MM.1S (cell line): ENCODE data around the gene BRIP1.

Experiments used
- DNase-seq: peaks from one replicate; pipeline ENCODE4 v3.0.0-alpha.2; 2015
- H2AFZ ChIP-seq: fragments of 300-600 bp; sonication (generic); 2 replicates; pipeline ENCODE4 v1.6.0; 2016; ENCODE audit warnings: antibody characterized with exemption, low read length
- H3F3A ChIP-seq: fragments of 300-600 bp; sonication (generic); 2 replicates; pipeline ENCODE4 v1.6.1; 2016; ENCODE audit warnings: mild to moderate bottlenecking, antibody characterized with exemption, low read length, moderate library complexity, mixed read lengths; ENCODE audit not compliant: insufficient read depth
- H3K27ac ChIP-seq: fragments of 300-600 bp; sonication (generic); 2 replicates; pipeline ENCODE4 v1.5.1; 2016; ENCODE audit warnings: mild to moderate bottlenecking, low read length
- H3K27me3 ChIP-seq: fragments of 300-600 bp; sonication (generic); replicated peaks from 2 replicates; pipeline ENCODE4 v1.6.0; 2016; ENCODE audit warnings: low read length; ENCODE audit not compliant: insufficient read depth
- H3K36me3 ChIP-seq: fragments of 300-600 bp; sonication (generic); replicated peaks from 2 replicates; pipeline ENCODE4 v1.6.1; 2016; ENCODE audit warnings: mild to moderate bottlenecking, low read length, mixed read lengths; ENCODE audit not compliant: insufficient read depth
- H3K4me1 ChIP-seq: fragments of 300-600 bp; sonication (generic); 2 replicates; pipeline ENCODE4 v1.6.1; 2016; ENCODE audit warnings: low read length, mixed read lengths
- H3K4me2 ChIP-seq: fragments of 300-600 bp; sonication (generic); 2 replicates; pipeline ENCODE4 v1.6.0; 2016; ENCODE audit warnings: low read depth, low read length
- H3K4me3 ChIP-seq: fragments of 300-600 bp; sonication (generic); 2 replicates; pipeline ENCODE4 v1.5.1; 2016; ENCODE audit warnings: low read length, mixed read lengths
- H3K79me2 ChIP-seq: fragments of 300-600 bp; sonication (generic); 2 replicates; pipeline ENCODE4 v1.6.1; 2016; ENCODE audit warnings: mixed run types, low read length, mixed read lengths
- H3K9ac ChIP-seq: fragments of 300-600 bp; sonication (generic); 2 replicates; pipeline ENCODE4 v1.6.1; 2016; ENCODE audit warnings: low read length, mixed read lengths
- H3K9me2 ChIP-seq: fragments of 300-600 bp; sonication (generic); replicated peaks from 2 replicates; pipeline ENCODE4 v1.6.1; 2016; ENCODE audit warnings: mild to moderate bottlenecking, low read length, mixed read lengths; ENCODE audit not compliant: insufficient read depth
- H3K9me3 ChIP-seq: fragments of 300-600 bp; sonication (generic); replicated peaks from 2 replicates; pipeline ENCODE4 v1.6.1; 2016; ENCODE audit warnings: mild to moderate bottlenecking, low read length, mixed read lengths; ENCODE audit not compliant: insufficient read depth
- H4K20me1 ChIP-seq: fragments of 300-600 bp; sonication (generic); 2 replicates; pipeline ENCODE4 v1.6.1; 2016; ENCODE audit warnings: mild to moderate bottlenecking, low read length, moderate library complexity, mixed read lengths; ENCODE audit not compliant: insufficient read depth
- EZH2 ChIP-seq: fragments of 300-600 bp; sonication (generic); optimal IDR thresholded peaks from 2 replicates; pipeline ENCODE3; 2017; ENCODE audit warnings: low read depth, mild to moderate bottlenecking, antibody characterized with exemption, low read length, mixed read lengths
- EZH2phosphoT487 ChIP-seq: fragments of 300-600 bp; sonication (generic); IDR thresholded peaks from 2 replicates; pipeline ENCODE4 v1.6.1; 2018; ENCODE audit warnings: antibody characterized with exemption, low read length
- TF ChIP-seq, protein P1 (sequence below): fragments of 300-600 bp; sonication (generic); IDR thresholded peaks from 2 replicates; pipeline ENCODE4 v1.5.1; 2016; ENCODE audit warnings: antibody characterized with exemption, low read length, mixed read lengths

The BRIP1 gene

DNA sequence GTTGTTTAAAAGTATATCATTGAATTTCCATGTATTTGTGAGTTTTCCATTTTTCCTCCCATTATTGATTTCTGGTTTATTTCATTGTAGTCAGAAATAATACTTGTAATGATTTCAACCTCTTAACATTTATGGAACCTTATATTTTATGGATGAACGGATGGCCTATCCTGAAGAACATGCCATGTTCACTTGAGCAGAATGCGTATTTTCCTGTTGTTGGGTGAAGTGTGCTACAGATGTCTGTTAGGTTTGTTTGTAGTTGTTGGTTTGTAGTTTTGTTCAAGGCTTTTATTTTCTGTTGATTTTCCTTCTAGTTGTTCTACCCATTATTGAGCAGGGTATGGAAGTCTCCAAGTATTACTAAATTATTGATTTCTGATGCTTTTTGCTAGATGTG lies 165.1 kb downstream of the BRIP1 start:
- no peak overlapping the region for H3K9ac ChIP-seq

DNA sequence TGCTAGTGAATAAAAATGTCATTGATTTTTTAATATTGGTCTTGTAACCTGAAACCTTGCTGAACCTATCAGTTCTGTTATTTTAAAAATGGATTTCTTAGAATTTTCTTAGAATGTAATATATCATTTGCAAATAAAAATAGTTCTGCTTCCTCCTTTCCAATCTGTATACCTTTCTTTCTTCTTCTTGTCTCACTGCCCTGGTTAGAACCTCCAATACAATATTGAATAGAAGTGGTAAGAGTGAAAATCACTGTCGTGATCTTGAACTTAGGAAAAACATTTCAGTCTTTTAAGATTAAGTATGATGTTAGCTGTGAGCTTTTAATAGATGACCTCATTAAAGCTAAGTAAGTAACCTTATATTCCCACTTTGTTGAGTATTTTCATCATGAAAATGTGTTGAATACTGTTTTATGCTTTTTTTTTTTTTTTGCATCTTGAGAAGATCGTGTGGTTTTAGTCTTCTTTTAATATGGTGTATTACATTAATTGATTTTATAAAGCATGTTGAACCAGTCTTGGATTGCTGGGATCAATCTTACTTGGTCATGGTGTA lies 167.5 kb downstream of the BRIP1 start:
- Histone ChIP-seq H3K27me3 (no peaks in the 10 kb centered on the region), H3K79me2 (no peaks in the 10 kb centered on the region), H3K4me3 (no peak overlapping the region), H3K27ac (no peak overlapping the region), H3K4me2 (no peak overlapping the region), H2AFZ (no peak overlapping the region), H4K20me1 (no peaks in the 10 kb centered on the region), H3K9me3 (no peaks in the 10 kb centered on the region), H3K36me3 (no peaks in the 10 kb centered on the region; the same call in 1 of the 2 replicates), H3K9ac (no peak overlapping the region), H3F3A (no peaks in the 10 kb centered on the region; the same call in 1 of the 2 replicates), H3K9me2 (no peaks in the 10 kb centered on the region), H3K4me1 (no peaks in the 10 kb centered on the region)
- TF ChIP-seq EZH2phosphoT487 (no peak), EZH2 (no peak)
- TF ChIP-seq, protein P1, sequence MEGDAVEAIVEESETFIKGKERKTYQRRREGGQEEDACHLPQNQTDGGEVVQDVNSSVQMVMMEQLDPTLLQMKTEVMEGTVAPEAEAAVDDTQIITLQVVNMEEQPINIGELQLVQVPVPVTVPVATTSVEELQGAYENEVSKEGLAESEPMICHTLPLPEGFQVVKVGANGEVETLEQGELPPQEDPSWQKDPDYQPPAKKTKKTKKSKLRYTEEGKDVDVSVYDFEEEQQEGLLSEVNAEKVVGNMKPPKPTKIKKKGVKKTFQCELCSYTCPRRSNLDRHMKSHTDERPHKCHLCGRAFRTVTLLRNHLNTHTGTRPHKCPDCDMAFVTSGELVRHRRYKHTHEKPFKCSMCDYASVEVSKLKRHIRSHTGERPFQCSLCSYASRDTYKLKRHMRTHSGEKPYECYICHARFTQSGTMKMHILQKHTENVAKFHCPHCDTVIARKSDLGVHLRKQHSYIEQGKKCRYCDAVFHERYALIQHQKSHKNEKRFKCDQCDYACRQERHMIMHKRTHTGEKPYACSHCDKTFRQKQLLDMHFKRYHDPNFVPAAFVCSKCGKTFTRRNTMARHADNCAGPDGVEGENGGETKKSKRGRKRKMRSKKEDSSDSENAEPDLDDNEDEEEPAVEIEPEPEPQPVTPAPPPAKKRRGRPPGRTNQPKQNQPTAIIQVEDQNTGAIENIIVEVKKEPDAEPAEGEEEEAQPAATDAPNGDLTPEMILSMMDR, result no peak
- DNase-seq, result no peak

More for the DNA sequence above, 165.1 kb downstream of the BRIP1 start:
- TF ChIP-seq EZH2 (no peak), EZH2phosphoT487 (no peak)
- TF ChIP-seq, protein P1, result no peak
- no peak overlapping the region for H3K4me2 ChIP-seq
- H3K4me3 ChIP-seq, result no peak overlapping the region
- no peaks in the 10 kb centered on the region for H3K9me2 ChIP-seq
- H3K36me3 ChIP-seq, result no peaks in the 10 kb centered on the region; the same call in 1 of the 2 replicates
- H3K9me3 ChIP-seq, result no peaks in the 10 kb centered on the region
- no peak overlapping the region for H3K27ac ChIP-seq
- no peaks in the 10 kb centered on the region; the same call in 1 of the 2 replicates for H3F3A ChIP-seq
- H2AFZ ChIP-seq, result no peak overlapping the region
- no peaks in the 10 kb centered on the region for H3K27me3 ChIP-seq
- no peaks in the 10 kb centered on the region for H4K20me1 ChIP-seq
- no peaks in the 10 kb centered on the region for H3K4me1 ChIP-seq
- no peak for DNase-seq
- no peaks in the 10 kb centered on the region for H3K79me2 ChIP-seq

- TF ChIP-seq EZH2 (no peak), EZH2phosphoT487 (no peak)
- TF ChIP-seq, protein P1, result no peak
- Histone ChIP-seq H3K27me3 (no peaks in the 10 kb centered on the region), H3K4me3 (no peak overlapping the region), H4K20me1 (no peaks in the 10 kb centered on the region), H3K9ac (no peak overlapping the region), H3K9me2 (no peaks in the 10 kb centered on the region), H3K9me3 (no peaks in the 10 kb centered on the region), H3K4me1 (no peaks in the 10 kb centered on the region), H3K79me2 (no peaks in the 10 kb centered on the region), H3K27ac (no peak overlapping the region), H3K4me2 (no peak overlapping the region), H3K36me3 (no peaks in the 10 kb centered on the region), H2AFZ (no peak overlapping the region), H3F3A (no peaks in the 10 kb centered on the region; the same call in 1 of the 2 replicates)
- DNase-seq, result no peak
These were observed 169.2 kb downstream of the BRIP1 start for GRCh38 chr17:61694095-61694494.
